IMR-90 (cell line): ENCODE results near the gene KRT76. TPM values are rescaled to one million over a fixed set of nuclear protein-coding genes. Genes with fewer than 3 reads are reported as not detected.

Experiments used
- ATAC-seq: fragments of 200-7000 bp; cut with Tn5 transposase; 2 replicates; pipeline ENCODE4 v1.9.1; 2020; ENCODE audit warnings: low read depth, mild to moderate bottlenecking, moderate library complexity
- BruUV-seq: library from RNA; stranded (reverse); fragments of 400-500 nt; replicated peaks from 2 replicates; lab custom pipeline; 2021; lab: Mats Ljungman, UMichigan
- CTCF ChIA-PET: fragments of 300-600 bp; formaldehyde crosslinking; extraction: SDS; loops from one replicate; lab custom pipeline; 2021; ENCODE audit warnings: antibody characterized with exemption; lab: Yijun Ruan, JAX
- POLR2A ChIA-PET: fragments of 300-600 bp; sonication (Branson Sonifier 250); formaldehyde crosslinking; loops from one replicate; lab custom pipeline; 2022; ENCODE audit warnings: antibody characterized with exemption; ENCODE audit not compliant: unreplicated experiment; lab: Charles Lee
- DNase-seq: peaks from one replicate; pipeline ENCODE4 v3.0.0; 2013
- H2AFZ ChIP-seq: replicated peaks from 2 replicates; pipeline ENCODE3; 2013; ENCODE audit warnings: low read length, mild to moderate bottlenecking; ENCODE audit not compliant: poor library complexity
- H2AK5ac ChIP-seq: 2 replicates; pipeline ENCODE4 v1.6.1; 2013; ENCODE audit warnings: low read depth, low read length, inconsistent platforms
- H2AK9ac ChIP-seq: replicated peaks from 2 replicates; pipeline ENCODE3; 2013; ENCODE audit warnings: mild to moderate bottlenecking, low read depth, low read length, moderate library complexity; ENCODE audit not compliant: poor library complexity
- H2BK120ac ChIP-seq: 2 replicates; pipeline ENCODE4 v1.6.1; 2013; ENCODE audit warnings: low read depth, low read length, inconsistent platforms
- H2BK15ac ChIP-seq: 3 replicates; pipeline ENCODE4 v1.6.1; 2013; ENCODE audit warnings: low read depth, low read length, inconsistent platforms
- H2BK20ac ChIP-seq: 2 replicates; pipeline ENCODE4 v1.6.1; 2013; ENCODE audit warnings: low read depth, mild to moderate bottlenecking, inconsistent platforms, low read length, moderate library complexity
- H2BK5ac ChIP-seq: 2 replicates; pipeline ENCODE4 v1.6.1; 2013; ENCODE audit warnings: mild to moderate bottlenecking, low read depth, low read length, inconsistent platforms; ENCODE audit not compliant: poor library complexity, severe bottlenecking
- H3K14ac ChIP-seq: replicated peaks from 2 replicates; pipeline ENCODE4 v1.6.1; 2013; ENCODE audit warnings: low read depth, low read length, inconsistent platforms
- H3K18ac ChIP-seq: 2 replicates; pipeline ENCODE4 v1.6.1; 2013; ENCODE audit warnings: low read depth, low read length, control low read depth
- H3K23ac ChIP-seq: 2 replicates; pipeline ENCODE4 v1.6.1; 2013; ENCODE audit warnings: low read depth, low read length, inconsistent platforms
- H3K27ac ChIP-seq: 2 replicates; pipeline ENCODE4 v1.5.1; 2013; ENCODE audit warnings: mild to moderate bottlenecking, control low read depth, low read length; ENCODE audit not compliant: insufficient read depth
- H3K27me3 ChIP-seq: 2 replicates; pipeline ENCODE4 v1.6.1; 2013; ENCODE audit warnings: low read length; ENCODE audit not compliant: control insufficient read depth, insufficient read depth
- H3K36me3 ChIP-seq: 2 replicates; pipeline ENCODE4 v1.6.1; 2013; ENCODE audit warnings: low read length, mixed read lengths; ENCODE audit not compliant: control insufficient read depth, insufficient read depth
- H3K4ac ChIP-seq: 2 replicates; pipeline ENCODE4 v1.6.1; 2013; ENCODE audit warnings: low read depth, low read length, inconsistent platforms
- H3K4me1 ChIP-seq: 2 replicates; pipeline ENCODE4 v1.6.1; 2013; ENCODE audit warnings: low read length, mixed read lengths; ENCODE audit not compliant: control insufficient read depth, insufficient read depth
- H3K4me2 ChIP-seq: 2 replicates; pipeline ENCODE4 v1.6.1; 2013; ENCODE audit warnings: low read depth, mild to moderate bottlenecking, control low read depth, low read length, moderate library complexity
- H3K4me3 ChIP-seq: 2 replicates; pipeline ENCODE4 v1.5.1; 2013; ENCODE audit warnings: low read depth, mild to moderate bottlenecking, control low read depth, low read length, moderate library complexity; ENCODE audit not compliant: insufficient read depth
- H3K56ac ChIP-seq: 2 replicates; pipeline ENCODE4 v1.6.1; 2013; ENCODE audit warnings: low read length, inconsistent platforms; ENCODE audit not compliant: insufficient read depth; ENCODE audit errors: extremely low read depth
- H3K79me1 ChIP-seq, 2 experiments: 2 replicates each; pipeline ENCODE4 v1.6.1; 2013; ENCODE audit warnings: low read length in 2 of 2, inconsistent platforms in 1 of 2, low read depth in 1 of 2
- H3K9ac ChIP-seq: 2 replicates; pipeline ENCODE4 v1.6.1; 2013; ENCODE audit warnings: low read depth, low read length, control low read depth
- H3K9me1 ChIP-seq: 2 replicates; pipeline ENCODE4 v1.6.1; 2013; ENCODE audit warnings: low read length, inconsistent platforms; ENCODE audit not compliant: insufficient read depth
- H3K9me3 ChIP-seq: 2 replicates; pipeline ENCODE4 v1.6.1; 2013; ENCODE audit warnings: low read length; ENCODE audit not compliant: control insufficient read depth, insufficient read depth
- H4K20me1 ChIP-seq: 2 replicates; pipeline ENCODE4 v1.6.1; 2013; ENCODE audit warnings: low read length, inconsistent platforms; ENCODE audit not compliant: insufficient read depth
- H4K5ac ChIP-seq: 2 replicates; pipeline ENCODE4 v1.6.1; 2013; ENCODE audit warnings: mild to moderate bottlenecking, low read depth, low read length, control low read depth
- H4K8ac ChIP-seq, 2 experiments: 2 replicates each; pipeline ENCODE4 v1.6.1; 2013; ENCODE audit warnings: low read depth in 2 of 2, low read length in 2 of 2, control low read depth in 1 of 2, inconsistent platforms in 1 of 2
- H4K91ac ChIP-seq: 2 replicates; pipeline ENCODE4 v1.6.1; 2013; ENCODE audit warnings: low read depth, low read length, inconsistent platforms; ENCODE audit not compliant: insufficient read depth
- BHLHE40 ChIP-seq: fragments of 150-350 bp; IDR thresholded peaks from 2 replicates; pipeline ENCODE4 v1.6.1; 2016; ENCODE audit warnings: mild to moderate bottlenecking, low read depth, low read length
- CEBPB ChIP-seq: IDR thresholded peaks from 2 replicates; pipeline ENCODE4 v1.6.1; 2012; ENCODE audit warnings: low read depth, low read length, improper control_type of control experiment
- CHD1 ChIP-seq: IDR thresholded peaks from 2 replicates; pipeline ENCODE4 v1.6.1; 2012; ENCODE audit warnings: low read depth, low read length, improper control_type of control experiment
- FOS ChIP-seq: fragments of 150-350 bp; IDR thresholded peaks from 2 replicates; pipeline ENCODE4 v1.6.1; 2016; ENCODE audit warnings: low read depth, low read length
- MAFK ChIP-seq: IDR thresholded peaks from 2 replicates; pipeline ENCODE4 v1.6.1; 2012; ENCODE audit warnings: low read depth, low read length, improper control_type of control experiment
- MAZ ChIP-seq: IDR thresholded peaks from 2 replicates; pipeline ENCODE4 v1.6.1; 2012; ENCODE audit warnings: low read depth, mild to moderate bottlenecking, low read length, improper control_type of control experiment, moderate library complexity, borderline replicate concordance
- MXI1 ChIP-seq: IDR thresholded peaks from 2 replicates; pipeline ENCODE4 v1.6.1; 2012; ENCODE audit warnings: low read depth, mild to moderate bottlenecking, low read length, moderate library complexity, borderline replicate concordance
- NFE2L2 ChIP-seq: fragments of 150-350 bp; IDR thresholded peaks from 2 replicates; pipeline ENCODE4 v1.6.1; 2016; ENCODE audit warnings: low read depth, mild to moderate bottlenecking, low read length
- POLR2A ChIP-seq: IDR thresholded peaks from 2 replicates; pipeline ENCODE4 v1.6.1; 2012; ENCODE audit warnings: mild to moderate bottlenecking, low read depth, low read length
- RAD21 ChIP-seq: IDR thresholded peaks from 2 replicates; pipeline ENCODE4 v1.6.1; 2012; ENCODE audit warnings: low read length, improper control_type of control experiment
- RCOR1 ChIP-seq: IDR thresholded peaks from 2 replicates; pipeline ENCODE4 v1.6.1; 2012; ENCODE audit warnings: mild to moderate bottlenecking, low read length, improper control_type of control experiment; ENCODE audit not compliant: insufficient replicate concordance
- RFX5 ChIP-seq: IDR thresholded peaks from 2 replicates; pipeline ENCODE4 v1.8.0; 2012; ENCODE audit warnings: low read depth, mild to moderate bottlenecking, low read length, moderate library complexity
- SMC3 ChIP-seq: fragments of 150-350 bp; IDR thresholded peaks from 2 replicates; pipeline ENCODE4 v1.6.1; 2016; ENCODE audit warnings: low read depth, mild to moderate bottlenecking, antibody characterized with exemption, low read length, moderate library complexity
- USF2 ChIP-seq: fragments of 150-350 bp; IDR thresholded peaks from 2 replicates; pipeline ENCODE4 v1.6.1; 2017; ENCODE audit warnings: mild to moderate bottlenecking, antibody characterized with exemption, low read length, low read depth
- WGBS, 2 experiments: methylation state at CpG; one replicate each; pipeline versions ENCODE4 v1.1.5 to v1.1.7; 2013; ENCODE audit warnings: missing lambda C conversion rate in 2 of 2; ENCODE audit not compliant: insufficient read length in 1 of 2; ENCODE audit errors: extremely low coverage in 2 of 2; 5-methylcytosine and 5-hydroxymethylcytosine counted together
- dilution Hi-C: fragments of 300-500 bp; cut with HindIII; formaldehyde crosslinking; loops from one replicate; pipeline ENCODE4 v1.14.3; 2018; ENCODE audit warnings: low sequenced_read_pairs; ENCODE audit not compliant: unreplicated experiment
- in situ Hi-C: fragments of 300-500 bp; cut with MboI; formaldehyde crosslinking; loops from 3 replicates; pipeline ENCODE4 v1.14.3; 2019; ENCODE audit warnings: low sequenced_read_pairs, inconsistent platforms, mixed read lengths
- intact Hi-C: fragments of 100-400 bp; cut with micrococcal nuclease; formaldehyde crosslinking; loops from 2 replicates; pipeline ENCODE4 v1.10.0; 2022
- polyA plus RNA-seq, 3 experiments: library from polyadenylated mRNA; depleted of rRNA; stranded (reverse); fragments of >200 nt; gene quantifications; 2 replicates each; pipeline ENCODE4 v1.2.3, GENCODE V29; 2012; ENCODE audit warnings: low replicate concordance in 1 of 3
- total RNA-seq: library from RNA; depleted of rRNA; stranded (reverse); fragments of >200 nt; gene quantifications from 2 replicates; pipeline ENCODE4 v1.2.3, GENCODE V29; 2012
- TF ChIP-seq, protein P1 (sequence below): conservative IDR thresholded peaks from 2 replicates; pipeline ENCODE4 v1.5.1; 2012; ENCODE audit warnings: mild to moderate bottlenecking, low read depth, low read length, improper control_type of control experiment
- TF ChIP-seq, protein P2 (sequence below): fragments of 150-350 bp; IDR thresholded peaks from 2 replicates; pipeline ENCODE4 v1.6.1; 2016; ENCODE audit warnings: low read depth, mild to moderate bottlenecking, low read length, moderate library complexity, borderline replicate concordance

The KRT76 gene
- total and polyA plus RNA-seq, 2 of the 4 experiments (the other 2 are of a cell fraction) = not detected

- H3K14ac ChIP-seq = no peak overlapping the region
- H3K23ac ChIP-seq = no peak overlapping the region
- H3K4ac ChIP-seq = no peak overlapping the region; the same call in 1 of the 2 replicates
- dilution Hi-C loops = no loop called here
- no peak overlapping the region for H3K4me2 ChIP-seq
- no peak overlapping the region for H4K91ac ChIP-seq
- H3K56ac ChIP-seq = no peak overlapping the region
- no peak overlapping the region for H2BK5ac ChIP-seq
- H3K79me1 ChIP-seq = no peaks in the 10 kb centered on the region
- H3K9me1 ChIP-seq = peaks cover 3% of the 10 kb centered on the region; the same call in 1 of the 2 replicates
- H4K8ac ChIP-seq = no peak overlapping the region
- H3K27me3 ChIP-seq = peaks cover 8% of the 10 kb centered on the region
- H3K18ac ChIP-seq = no peak overlapping the region
- no peak overlapping the region for H2BK15ac ChIP-seq
- H3K4me1 ChIP-seq = no peaks in the 10 kb centered on the region
- H3K9ac ChIP-seq = no peak overlapping the region
- H2BK20ac ChIP-seq = no peak overlapping the region
- POLR2A ChIA-PET = no interaction called here
- in situ Hi-C loops = no loop called here
- TF ChIP-seq, protein P1, sequence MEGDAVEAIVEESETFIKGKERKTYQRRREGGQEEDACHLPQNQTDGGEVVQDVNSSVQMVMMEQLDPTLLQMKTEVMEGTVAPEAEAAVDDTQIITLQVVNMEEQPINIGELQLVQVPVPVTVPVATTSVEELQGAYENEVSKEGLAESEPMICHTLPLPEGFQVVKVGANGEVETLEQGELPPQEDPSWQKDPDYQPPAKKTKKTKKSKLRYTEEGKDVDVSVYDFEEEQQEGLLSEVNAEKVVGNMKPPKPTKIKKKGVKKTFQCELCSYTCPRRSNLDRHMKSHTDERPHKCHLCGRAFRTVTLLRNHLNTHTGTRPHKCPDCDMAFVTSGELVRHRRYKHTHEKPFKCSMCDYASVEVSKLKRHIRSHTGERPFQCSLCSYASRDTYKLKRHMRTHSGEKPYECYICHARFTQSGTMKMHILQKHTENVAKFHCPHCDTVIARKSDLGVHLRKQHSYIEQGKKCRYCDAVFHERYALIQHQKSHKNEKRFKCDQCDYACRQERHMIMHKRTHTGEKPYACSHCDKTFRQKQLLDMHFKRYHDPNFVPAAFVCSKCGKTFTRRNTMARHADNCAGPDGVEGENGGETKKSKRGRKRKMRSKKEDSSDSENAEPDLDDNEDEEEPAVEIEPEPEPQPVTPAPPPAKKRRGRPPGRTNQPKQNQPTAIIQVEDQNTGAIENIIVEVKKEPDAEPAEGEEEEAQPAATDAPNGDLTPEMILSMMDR = no peak
- TF ChIP-seq MXI1 (no peak), SMC3 (no peak), RFX5 (no peak), CHD1 (no peak), BHLHE40 (no peak), USF2 (no peak), NFE2L2 (no peak), CEBPB (no peak), RAD21 (no peak), RCOR1 (no peak), POLR2A (no peak), FOS (no peak), MAZ (no peak), MAFK (no peak)
- TF ChIP-seq, protein P2, sequence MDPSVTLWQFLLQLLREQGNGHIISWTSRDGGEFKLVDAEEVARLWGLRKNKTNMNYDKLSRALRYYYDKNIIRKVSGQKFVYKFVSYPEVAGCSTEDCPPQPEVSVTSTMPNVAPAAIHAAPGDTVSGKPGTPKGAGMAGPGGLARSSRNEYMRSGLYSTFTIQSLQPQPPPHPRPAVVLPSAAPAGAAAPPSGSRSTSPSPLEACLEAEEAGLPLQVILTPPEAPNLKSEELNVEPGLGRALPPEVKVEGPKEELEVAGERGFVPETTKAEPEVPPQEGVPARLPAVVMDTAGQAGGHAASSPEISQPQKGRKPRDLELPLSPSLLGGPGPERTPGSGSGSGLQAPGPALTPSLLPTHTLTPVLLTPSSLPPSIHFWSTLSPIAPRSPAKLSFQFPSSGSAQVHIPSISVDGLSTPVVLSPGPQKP = no peak
- DNase-seq (no peak), ATAC-seq (no peak)
- H2AFZ ChIP-seq = no peak overlapping the region
- no peak overlapping the region for H4K5ac ChIP-seq
- BruUV-seq = no TSS peak
- no peak overlapping the region for H2AK5ac ChIP-seq
- no peak overlapping the region for H2AK9ac ChIP-seq
- CTCF ChIA-PET = interaction anchor here (0.6 to 0.8 kb wide), 2 partner anchors 65 to 775 kb away, joined by 3 to 4 read pairs; no protein-coding TSS in a partner anchor
- H3K36me3 ChIP-seq = no peaks in the 10 kb centered on the region
- H4K20me1 ChIP-seq = no peaks in the 10 kb centered on the region; the same call in 1 of the 2 replicates
- no peak overlapping the region for H3K4me3 ChIP-seq
- WGBS, 2 experiments = no CpG with 5 or more reads among the region's 1 CpG
- H3K9me3 ChIP-seq = no peaks in the 10 kb centered on the region
- intact Hi-C loops = no loop called here
- H2BK120ac ChIP-seq = no peak overlapping the region
- H3K27ac ChIP-seq = no peak overlapping the region
These were observed 23.2 kb upstream of the KRT76 start for GRCh38 chr12:52800259-52800917.
